GM23338 (cell line): Measurements from ENCODE around the gene LPGAT1. TPM values are rescaled to one million over a fixed set of nuclear protein-coding genes. Genes with fewer than 3 reads are reported as not detected.
"Not testable (repeated sequence)": the region's sequence is repeated elsewhere in the genome, so short reads cannot be mapped to it uniquely, and the experiment has no call there.

Experiments
- ATAC-seq: fragments of 200-7000 bp; cut with Tn5 transposase; 3 replicates; pipeline ENCODE4 v1.9.1; 2020
- DNase-seq: peaks from one replicate; pipeline ENCODE4 v3.0.0-alpha.2; 2015; ENCODE audit warnings: low spot score
- H2AFZ ChIP-seq: fragments of 200-600 bp; sonication (generic); 2 replicates; pipeline ENCODE4 v1.8.0; 2016; ENCODE audit warnings: antibody characterized with exemption, mild to moderate bottlenecking, moderate library complexity
- H3F3A ChIP-seq: fragments of 200-600 bp; sonication (generic); replicated peaks from 2 replicates; pipeline ENCODE4 v1.8.0; 2017; ENCODE audit warnings: antibody characterized with exemption, mixed run types, low read depth
- H3K27ac ChIP-seq: fragments of 200-600 bp; sonication (generic); 2 replicates; pipeline ENCODE4 v1.6.1; 2016; ENCODE audit warnings: low read depth
- H3K27me3 ChIP-seq: fragments of 200-600 bp; sonication (generic); 2 replicates; pipeline ENCODE4 v1.8.0; 2016; ENCODE audit warnings: mild to moderate bottlenecking, mixed run types, moderate library complexity; ENCODE audit not compliant: insufficient read depth
- H3K36me3 ChIP-seq: fragments of 200-600 bp; sonication (generic); 2 replicates; pipeline ENCODE4 v1.8.0; 2016; ENCODE audit warnings: mild to moderate bottlenecking; ENCODE audit not compliant: insufficient read depth
- H3K4me1 ChIP-seq: fragments of 200-600 bp; sonication (generic); 2 replicates; pipeline ENCODE4 v1.8.0; 2016; ENCODE audit warnings: mild to moderate bottlenecking, moderate library complexity; ENCODE audit not compliant: insufficient read depth
- H3K4me2 ChIP-seq: fragments of 200-600 bp; sonication (generic); 2 replicates; pipeline ENCODE4 v1.7.1; 2017; ENCODE audit warnings: mixed run types
- H3K4me3 ChIP-seq: fragments of 200-600 bp; sonication (generic); 2 replicates; pipeline ENCODE4 v1.6.1; 2016; ENCODE audit warnings: mixed run types
- H3K79me2 ChIP-seq: fragments of 200-600 bp; sonication (generic); replicated peaks from 2 replicates; pipeline ENCODE4 v1.8.0; 2017; ENCODE audit warnings: mild to moderate bottlenecking; ENCODE audit not compliant: insufficient read depth
- H3K9me2 ChIP-seq: fragments of 200-600 bp; sonication (generic); 2 replicates; pipeline ENCODE4 v1.8.0; 2017; ENCODE audit not compliant: insufficient read depth
- H4K20me1 ChIP-seq: fragments of 200-600 bp; sonication (generic); replicated peaks from 2 replicates; pipeline ENCODE4 v1.8.0; 2017; ENCODE audit warnings: mild to moderate bottlenecking; ENCODE audit not compliant: insufficient read depth
- H3K27ac Mint-ChIP-seq: 2 replicates; pipeline ENCODE4 v1.8.0; 2020; ENCODE audit warnings: inconsistent platforms, mild to moderate bottlenecking, moderate library complexity, mixed read lengths
- H3K27me3 Mint-ChIP-seq: 3 replicates; pipeline ENCODE4 v1.8.0; 2022; ENCODE audit warnings: low read depth, mild to moderate bottlenecking, moderate library complexity, mixed read lengths, inconsistent platforms; ENCODE audit not compliant: insufficient read depth, poor library complexity
- H3K36me3 Mint-ChIP-seq: 3 replicates; pipeline ENCODE4 v1.8.0; 2021; ENCODE audit warnings: low read depth, mild to moderate bottlenecking, inconsistent platforms, moderate library complexity, mixed read lengths
- H3K4me1 Mint-ChIP-seq: 3 replicates; pipeline ENCODE4 v1.8.0; 2020; ENCODE audit warnings: mild to moderate bottlenecking, inconsistent platforms, mixed read lengths
- H3K4me3 Mint-ChIP-seq: 3 replicates; pipeline ENCODE4 v1.8.0; 2021; ENCODE audit warnings: moderate library complexity, mild to moderate bottlenecking, inconsistent platforms, mixed read lengths
- H3K9me3 Mint-ChIP-seq: 3 replicates; pipeline ENCODE4 v1.8.0; 2020; ENCODE audit warnings: moderate library complexity, mild to moderate bottlenecking, inconsistent platforms, mixed read lengths
- polyA plus RNA-seq: library from polyadenylated mRNA; unstranded; fragments of >200 nt; fragmentation: Nextera tagmentation; extraction: Ambion mirVana; gene quantifications from 2 replicates; pipeline ENCODE4 v1.2.1, GENCODE V29; 2016
- small RNA-seq: library from RNA; depleted of rRNA; stranded (forward); fragments of <200 nt; gene quantifications from one replicate; pipeline ENCODE3, GENCODE V24; 2014; ENCODE audit warnings: low replicate concordance
- total RNA-seq: library from RNA; depleted of rRNA; stranded (reverse); fragments of >200 nt; shearing (Covaris generic); gene quantifications from 2 replicates; pipeline ENCODE4 v1.2.3, GENCODE V29; 2014; rRNA removed

The LPGAT1 gene
- total and polyA plus RNA-seq, 2 experiments from 2014 or later = 3.3 to 16.4 TPM

- not testable (repeated sequence) for H3K27ac Mint-ChIP-seq, H3K36me3 Mint-ChIP-seq, ATAC-seq
Observed at GRCh38 chr1:211693911-211694310, 136.7 kb downstream of the LPGAT1 start.

More at GRCh38 chr1:211693911-211694310, 136.7 kb downstream of the LPGAT1 start:
- H3K4me3 ChIP-seq, H4K20me1 ChIP-seq, H3K9me2 ChIP-seq, H3F3A ChIP-seq, H3K27ac ChIP-seq, H3K4me3 Mint-ChIP-seq, H2AFZ ChIP-seq, H3K4me1 Mint-ChIP-seq, H3K4me2 ChIP-seq, H3K36me3 ChIP-seq, H3K27me3 ChIP-seq, H3K4me1 ChIP-seq, DNase-seq, H3K79me2 ChIP-seq, H3K27me3 Mint-ChIP-seq, H3K9me3 Mint-ChIP-seq: not testable (repeated sequence)

Small RNA genes lying within 50 kb of the gene (small RNA-seq; reads per million reads assigned to genes)
- not detected for gene RF00019
- gene RN7SL344P = not detected

Other genes starting within 250 kb of the LPGAT1 start
- gene NEK2, start 155.1 kb downstream of the LPGAT1 start, total RNA-seq = 19.1 and 24.9 TPM in 2 replicates
- 15.8 and 17.0 TPM in 2 replicates for gene NEK2, start 155.1 kb downstream of the LPGAT1 start, polyA plus RNA-seq
- 21.8 and 34.0 TPM in 2 replicates for gene INTS7, start 204.8 kb upstream of the LPGAT1 start, total RNA-seq
- gene INTS7, start 204.8 kb upstream of the LPGAT1 start, polyA plus RNA-seq = 10.9 and 12.3 TPM in 2 replicates
- gene DTL, start 205.0 kb upstream of the LPGAT1 start, total RNA-seq = 47.7 and 58.8 TPM in 2 replicates
- gene DTL, start 205.0 kb upstream of the LPGAT1 start, polyA plus RNA-seq = 19.5 and 26.5 TPM in 2 replicates